GM19043 (cell line): Measurements from ENCODE around the gene GNG7.
"Not testable (repeated sequence)": the region's sequence is repeated elsewhere in the genome, so short reads cannot be mapped to it uniquely, and the experiment has no call there.

Experiments used
- ATAC-seq: cut with Tn5 transposase; IDR thresholded peaks from one replicate; pipeline ENCODE4 v1.9.1; 2021; ENCODE audit warnings: low read depth; ENCODE audit not compliant: unreplicated experiment

GNG7 gene

DNA sequence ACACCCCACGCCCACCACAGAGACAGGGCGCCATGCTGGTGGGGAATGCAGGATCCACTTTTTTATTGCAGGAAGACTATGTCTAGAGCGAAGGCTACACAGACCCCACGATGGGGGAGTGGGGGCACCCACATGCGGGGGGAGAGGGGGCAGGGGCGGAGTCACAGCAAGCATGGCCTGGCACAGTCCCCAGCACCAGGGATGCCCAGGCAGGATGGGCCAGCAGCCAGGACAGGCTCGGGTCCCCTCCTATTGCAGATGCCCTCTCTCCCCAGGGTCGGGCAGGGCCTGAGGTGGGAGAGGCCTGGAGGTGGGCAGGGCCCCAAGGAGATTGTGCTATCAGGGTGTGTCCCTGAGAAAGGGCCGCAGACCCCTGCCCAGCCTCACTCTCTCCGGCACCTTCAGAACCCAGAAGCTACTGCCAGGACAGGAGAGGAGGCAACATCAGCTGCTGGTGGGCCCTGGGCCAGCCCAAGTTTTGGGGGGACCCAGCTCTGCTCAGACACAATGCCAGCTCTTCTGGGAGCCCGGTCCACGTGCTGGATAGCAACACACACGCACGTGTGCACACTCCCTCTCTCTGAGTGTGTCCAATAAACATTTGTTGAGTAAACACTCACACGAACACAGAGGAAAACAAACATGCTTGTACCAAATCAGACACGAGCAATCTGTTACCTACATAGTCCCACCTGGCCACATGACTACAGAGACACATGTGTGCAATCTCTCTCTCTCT is 12.2 kb upstream of the GNG7 start:
- no peak for ATAC-seq

DNA sequence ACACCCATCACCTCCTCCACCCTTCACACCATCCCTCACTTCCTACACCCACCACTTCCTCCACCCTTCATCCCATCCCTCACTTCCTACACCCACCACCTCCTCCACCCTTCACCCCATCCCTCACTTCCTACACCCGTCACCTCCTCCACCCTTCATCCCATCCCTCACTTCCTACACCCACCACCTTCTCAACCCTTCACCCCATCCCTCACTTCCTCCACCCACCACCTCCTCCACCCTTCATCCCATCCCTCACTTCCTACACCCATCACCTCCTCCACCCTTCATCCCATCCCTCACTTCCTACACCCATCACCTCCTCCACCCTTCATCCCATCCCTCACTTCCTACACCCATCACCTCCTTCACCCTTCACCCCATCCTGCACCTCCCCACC is 11.6 kb upstream of the GNG7 start:
- not testable (repeated sequence) for ATAC-seq

GRCh38 chr19:2713170-2713569 is 10.7 kb upstream of the GNG7 start:
- not testable (repeated sequence) for ATAC-seq

DNA sequence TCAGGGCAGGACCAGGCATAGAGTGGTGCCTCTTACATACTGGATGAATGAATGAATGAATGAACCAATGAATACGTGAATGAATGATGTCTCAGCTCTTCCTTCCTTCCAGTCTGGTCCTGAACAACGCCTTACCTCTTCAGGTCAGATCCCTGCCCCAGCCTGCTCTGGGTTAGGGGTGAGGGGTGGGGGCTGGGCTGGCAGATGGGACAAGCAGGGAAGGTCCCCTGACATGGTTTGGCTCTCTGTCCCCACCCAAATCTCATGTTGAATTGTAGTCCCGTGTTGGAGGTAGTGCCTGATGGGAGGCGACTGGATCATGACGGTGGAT is 9.3 kb upstream of the GNG7 start:
- no peak for ATAC-seq

DNA sequence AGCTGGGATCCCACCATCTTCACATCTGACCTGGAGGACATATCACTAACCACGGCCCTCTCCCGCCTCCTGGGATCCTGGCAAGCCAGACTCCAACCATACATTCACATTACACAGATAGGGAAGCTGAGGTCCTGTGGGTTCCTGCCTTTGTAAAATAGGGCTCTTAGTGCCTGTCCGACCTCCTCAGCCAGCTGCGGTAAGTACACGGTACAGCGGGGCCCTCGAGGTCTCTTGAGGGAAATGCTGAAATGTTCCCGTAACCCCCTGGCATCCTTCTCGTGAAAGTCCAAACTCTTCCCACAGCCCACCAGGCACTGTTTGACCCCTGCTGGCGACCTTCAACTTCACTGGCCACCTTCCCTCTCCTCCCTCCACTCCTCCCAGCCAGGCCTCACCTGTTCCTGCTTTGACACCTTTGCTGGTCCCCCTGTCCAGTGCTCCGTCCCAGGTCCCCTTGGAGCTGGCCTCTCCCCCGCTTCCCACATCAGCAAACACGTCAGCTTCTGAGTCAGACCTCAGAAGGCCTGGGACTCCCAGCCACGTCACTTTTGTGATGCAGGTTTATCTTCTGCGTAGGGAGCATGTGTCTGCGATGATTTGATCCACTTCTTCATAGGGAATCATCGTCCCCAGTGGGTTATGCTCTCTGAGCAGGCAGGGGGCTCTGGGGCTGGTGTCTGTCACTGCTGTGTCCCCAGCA is 8.8 kb upstream of the GNG7 start:
- ATAC-seq, result no peak

DNA sequence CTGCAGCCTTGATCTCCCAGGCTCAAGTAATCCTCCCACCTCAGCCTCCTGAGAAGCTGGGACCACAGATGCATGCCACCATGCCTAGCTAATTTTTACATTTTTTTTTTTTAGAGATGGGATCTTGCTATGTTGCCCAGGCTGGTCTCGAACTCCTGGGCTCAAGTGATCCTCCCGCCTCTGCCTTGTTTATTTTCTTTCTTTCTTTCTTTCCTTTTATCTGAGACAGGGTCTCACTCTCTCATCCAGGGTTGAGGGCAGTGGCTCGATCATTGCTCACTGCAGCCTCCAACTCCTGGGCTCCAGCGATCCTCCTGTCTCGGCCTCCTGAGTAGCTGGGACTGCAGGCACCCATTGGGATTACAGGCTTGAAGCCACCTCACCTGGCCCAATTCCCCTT is 3.8 kb upstream of the GNG7 start:
- no peak for ATAC-seq

DNA sequence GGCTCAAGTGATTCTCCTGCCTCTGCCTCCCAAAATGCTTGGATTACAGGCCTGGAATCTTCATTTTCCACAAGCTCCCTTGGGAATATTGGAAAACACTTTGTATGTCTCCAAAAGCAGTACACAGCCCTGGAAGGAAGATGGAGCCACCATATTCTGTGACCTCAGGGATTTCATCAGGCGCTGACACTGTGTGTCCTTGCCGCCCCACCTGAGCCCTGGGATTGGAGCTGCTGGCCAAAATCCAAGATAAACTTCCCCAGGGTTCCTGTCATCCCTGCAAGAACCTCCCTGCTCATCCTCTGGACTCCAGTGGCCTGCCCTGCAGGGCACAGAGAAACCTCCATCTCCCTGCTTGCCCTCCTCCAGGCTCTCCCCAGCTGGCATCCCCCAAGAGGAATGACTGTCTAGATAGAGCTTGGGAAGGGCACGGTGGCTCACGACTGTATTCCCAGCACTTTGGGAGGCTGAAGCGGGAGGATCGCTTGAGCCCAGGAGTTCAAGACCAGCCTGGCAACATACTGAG is 1.3 kb upstream of the GNG7 start:
- no peak for ATAC-seq

- ATAC-seq, result no peak
Measured at GRCh38 chr19:2703077-2703437, 563 bp upstream of the GNG7 start.

DNA sequence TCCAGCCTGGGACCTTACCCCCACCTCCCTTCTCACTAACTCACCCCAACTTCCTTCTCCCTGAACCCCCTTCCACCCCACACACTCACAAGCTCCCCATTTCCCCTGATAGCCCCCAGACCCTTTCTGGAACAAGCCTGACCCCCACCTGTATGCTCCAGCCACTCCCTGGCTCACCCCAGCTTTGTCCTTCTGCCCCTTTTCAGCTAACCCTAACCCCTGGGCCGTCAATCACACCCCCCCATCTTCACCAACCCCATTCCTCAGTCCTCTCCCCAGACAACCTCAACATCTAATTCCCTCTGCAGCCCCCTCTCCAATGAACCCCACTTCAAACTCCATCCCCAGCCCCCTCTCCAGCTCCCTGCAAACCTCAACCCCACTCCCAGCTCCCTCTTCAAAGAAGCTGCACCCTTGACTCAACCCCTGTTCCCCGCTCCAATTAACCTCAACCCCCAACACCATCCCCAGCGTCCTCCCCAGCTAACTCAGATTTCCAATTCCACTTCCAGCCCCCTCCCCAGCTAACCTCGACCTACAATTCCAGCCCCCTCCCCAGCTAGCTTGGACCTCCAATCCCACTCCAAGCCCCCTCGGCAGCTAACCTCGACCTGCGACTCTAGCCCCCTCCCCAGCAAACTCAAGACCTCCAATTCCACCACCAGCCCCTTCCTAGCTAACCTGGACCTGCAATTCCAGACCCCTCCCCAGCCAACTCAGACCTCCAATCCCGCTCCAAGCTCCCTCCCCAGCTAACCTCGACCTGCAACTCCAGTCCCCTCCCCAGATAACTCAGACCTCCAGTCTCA is 929 bp downstream of the GNG7 start:
- no peak for ATAC-seq

GRCh38 chr19:2700660-2701360 is 1.7 kb downstream of the GNG7 start:
- ATAC-seq, result no peak

- ATAC-seq, result no peak
Measured at GRCh38 chr19:2699413-2700140, 2.9 kb downstream of the GNG7 start.

DNA sequence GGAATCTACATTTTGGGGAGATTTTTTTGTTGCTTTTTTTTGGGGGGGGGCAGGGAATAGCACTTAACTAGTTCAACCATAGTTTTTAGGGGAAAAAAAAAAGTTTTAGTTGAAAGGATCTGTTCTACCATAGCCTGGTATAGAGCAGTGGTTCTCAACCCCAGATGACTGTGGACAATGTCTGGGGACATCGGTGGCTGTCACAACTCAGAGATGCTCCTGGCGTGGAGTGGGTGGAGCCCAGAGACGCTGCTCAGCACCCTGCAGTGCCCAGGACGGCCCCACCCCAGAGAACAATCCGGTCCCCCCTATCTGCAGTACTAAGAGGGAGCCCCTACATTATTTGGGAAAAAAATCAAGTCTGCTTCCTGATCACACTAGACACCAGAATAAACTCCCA is 8.3 kb downstream of the GNG7 start:
- ATAC-seq, result no peak

DNA sequence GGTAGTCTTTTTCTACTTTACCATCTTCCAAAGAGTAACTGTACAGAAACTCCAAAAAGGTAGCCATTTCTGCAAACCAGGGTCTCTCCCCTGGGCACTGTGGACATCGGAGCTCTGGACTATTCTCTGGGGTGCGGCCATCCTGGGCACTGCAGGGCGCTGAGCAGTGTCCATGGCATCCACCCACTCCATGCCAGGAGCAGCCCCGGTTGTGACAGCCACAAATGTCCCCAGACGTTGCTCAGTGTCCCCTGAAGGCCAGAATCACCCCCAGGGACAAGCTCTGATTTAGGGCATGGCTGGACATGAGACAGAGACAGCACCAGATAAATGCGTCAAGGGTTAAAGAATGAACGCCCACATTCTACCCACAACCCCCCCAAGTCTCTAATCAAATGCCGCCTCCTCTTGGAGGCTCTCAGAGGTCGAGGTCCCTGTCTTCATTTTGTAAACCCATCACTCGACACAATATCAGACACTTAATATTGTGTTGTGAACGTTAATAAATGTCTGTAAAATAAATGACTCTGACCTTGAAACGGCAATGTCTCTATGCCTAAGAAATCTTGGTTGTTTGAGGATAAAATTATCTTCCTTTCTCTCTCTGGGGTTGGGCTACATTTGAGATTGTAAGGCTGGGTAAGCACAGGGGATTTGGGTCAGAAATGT is 8.9 kb downstream of the GNG7 start:
- ATAC-seq, result no peak

DNA sequence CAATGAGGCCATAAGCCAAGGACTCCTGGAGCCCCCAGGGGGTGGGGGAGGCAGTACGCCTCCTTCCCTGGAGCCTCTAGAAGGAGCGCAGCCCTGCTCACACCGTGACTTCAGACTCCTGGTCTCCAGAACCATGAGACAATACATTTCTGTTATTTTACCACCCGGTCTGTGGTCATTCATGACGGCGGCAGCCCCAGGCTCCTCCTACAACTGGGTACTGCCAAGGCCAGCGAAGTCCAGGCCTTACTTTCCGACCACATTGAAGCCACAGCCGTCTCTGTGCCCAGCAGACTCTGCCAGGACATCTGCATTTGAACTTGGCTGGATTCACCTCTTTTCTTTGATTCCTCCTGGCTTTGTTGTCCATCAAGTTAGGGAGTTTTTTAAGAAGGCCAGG is 10.5 kb downstream of the GNG7 start:
- no peak for ATAC-seq

GRCh38 chr19:2690856-2691255 is 11.6 kb downstream of the GNG7 start:
- no peak for ATAC-seq

DNA sequence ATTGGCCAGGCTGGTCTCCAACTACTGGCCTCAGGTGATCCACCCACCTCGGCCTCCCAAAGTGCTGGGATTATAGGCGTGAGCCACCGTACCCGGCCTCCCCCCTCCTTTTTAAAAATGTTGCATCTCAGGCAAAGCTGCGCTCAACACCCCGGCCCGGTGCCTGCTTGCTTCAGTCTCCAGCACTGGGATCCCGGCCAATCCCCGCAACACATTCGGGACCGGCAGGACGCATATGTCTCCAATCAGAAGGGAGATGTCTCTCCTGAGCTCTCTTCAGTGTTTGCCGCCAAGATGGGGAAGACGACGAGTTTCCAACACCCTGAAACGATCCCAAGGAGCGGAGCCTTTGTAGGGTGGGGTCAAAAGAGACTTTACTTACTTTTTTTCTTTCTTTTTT is 16.1 kb downstream of the GNG7 start:
- no peak for ATAC-seq

DNA sequence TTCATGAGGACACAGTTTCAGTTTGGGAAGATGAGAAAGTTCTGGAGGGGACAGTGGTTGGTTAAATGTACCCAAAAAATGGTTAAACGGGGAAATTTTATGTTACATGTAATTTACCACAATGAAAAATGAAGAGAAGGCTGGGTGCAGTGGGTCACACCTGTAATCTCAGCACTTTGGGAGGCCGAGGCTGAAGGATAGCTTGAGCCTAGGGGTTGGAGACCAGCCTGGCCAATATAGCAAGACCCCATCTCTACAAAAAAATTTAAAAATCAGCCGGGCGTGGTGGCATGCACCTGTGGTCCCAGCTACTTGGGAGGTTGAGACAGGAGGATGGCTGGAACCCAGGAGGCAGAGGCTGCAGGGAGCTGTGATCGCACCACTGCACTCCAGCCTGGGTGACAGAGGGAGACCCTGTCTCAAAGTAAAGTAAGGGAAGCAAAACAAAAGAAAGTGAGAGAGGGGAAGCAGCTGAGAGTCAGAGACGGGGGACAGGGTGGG is 17.2 kb downstream of the GNG7 start:
- ATAC-seq, result no peak

GRCh38 chr19:2683430-2684003 is 19.0 kb downstream of the GNG7 start:
- no peak for ATAC-seq

DNA sequence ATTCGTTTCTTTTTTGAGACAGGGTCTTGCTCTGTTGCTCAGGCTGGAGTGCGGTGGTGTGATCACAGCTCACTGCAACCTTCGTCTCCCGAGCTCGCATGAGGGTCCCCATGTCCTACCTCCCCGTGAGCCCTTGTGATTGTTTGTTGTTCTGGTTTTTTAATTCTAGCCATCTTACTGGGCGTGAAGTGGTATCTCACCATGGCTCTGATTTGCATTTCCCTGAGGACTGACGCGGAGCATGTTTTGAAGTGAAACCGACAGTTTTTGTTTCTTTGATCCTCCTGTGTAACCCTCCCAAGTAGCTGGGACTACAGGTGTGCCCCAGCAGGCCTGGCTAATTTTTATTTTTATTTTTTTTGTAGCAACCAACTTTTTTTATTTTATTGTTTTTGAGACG is 21.7 kb downstream of the GNG7 start:
- no peak for ATAC-seq
